WTC11 (cell line): ENCODE measurements around the gene APOBEC3B.

Source experiments
- CREB1 ChIP-seq: sonication (generic); formaldehyde crosslinking; IDR thresholded peaks from 2 replicates; pipeline ENCODE4 v1.8.0; 2023; ENCODE audit warnings: mild to moderate bottlenecking, missing genetic modification reagents
- CREM ChIP-seq: sonication (generic); formaldehyde crosslinking; IDR thresholded peaks from 2 replicates; pipeline ENCODE4 v1.8.1; 2022; ENCODE audit warnings: mild to moderate bottlenecking, missing genetic modification reagents, moderate library complexity
- ESRRA ChIP-seq: sonication (generic); formaldehyde crosslinking; IDR thresholded peaks from 2 replicates; pipeline ENCODE4 v1.8.1; 2022; ENCODE audit warnings: mild to moderate bottlenecking, missing genetic modification reagents, borderline replicate concordance
- FOXK1 ChIP-seq: sonication (generic); formaldehyde crosslinking; IDR thresholded peaks from 2 replicates; pipeline ENCODE4 v1.8.0; 2022; ENCODE audit warnings: mild to moderate bottlenecking, moderate library complexity, missing genetic modification reagents
- MYBL2 ChIP-seq: sonication (generic); formaldehyde crosslinking; IDR thresholded peaks from 2 replicates; pipeline ENCODE4 v1.8.1; 2023; ENCODE audit warnings: mild to moderate bottlenecking, moderate library complexity, missing genetic modification reagents
- NFE2L1 ChIP-seq: sonication (generic); formaldehyde crosslinking; IDR thresholded peaks from 2 replicates; pipeline ENCODE4 v1.8.1; 2023; ENCODE audit warnings: missing genetic modification reagents
- NR2C2 ChIP-seq: sonication (generic); formaldehyde crosslinking; IDR thresholded peaks from 2 replicates; pipeline ENCODE4 v1.8.0; 2022; ENCODE audit warnings: mild to moderate bottlenecking, missing genetic modification reagents
- TCF7 ChIP-seq: sonication (generic); formaldehyde crosslinking; IDR thresholded peaks from 2 replicates; pipeline ENCODE4 v1.8.0; 2022; ENCODE audit warnings: mild to moderate bottlenecking, low read depth, missing genetic modification reagents, moderate library complexity
- USF2 ChIP-seq: sonication (generic); formaldehyde crosslinking; IDR thresholded peaks from 2 replicates; pipeline ENCODE4 v1.8.1; 2023; ENCODE audit warnings: mild to moderate bottlenecking, missing genetic modification reagents, moderate library complexity
- ZNF138 ChIP-seq: sonication (generic); formaldehyde crosslinking; conservative IDR thresholded peaks from 2 replicates; pipeline ENCODE4 v1.8.1; 2022; ENCODE audit warnings: mild to moderate bottlenecking, moderate library complexity, missing genetic modification reagents
- TF ChIP-seq, protein P1 (sequence below): sonication (generic); formaldehyde crosslinking; IDR thresholded peaks from 2 replicates; pipeline ENCODE4 v1.8.0; 2022; ENCODE audit warnings: mild to moderate bottlenecking, missing genetic modification reagents
- TF ChIP-seq, protein P2 (sequence below): fragments of 200-600 bp; IDR thresholded peaks from 2 replicates; pipeline ENCODE4 v1.8.0; 2022; ENCODE audit warnings: antibody characterized with exemption

DNA sequence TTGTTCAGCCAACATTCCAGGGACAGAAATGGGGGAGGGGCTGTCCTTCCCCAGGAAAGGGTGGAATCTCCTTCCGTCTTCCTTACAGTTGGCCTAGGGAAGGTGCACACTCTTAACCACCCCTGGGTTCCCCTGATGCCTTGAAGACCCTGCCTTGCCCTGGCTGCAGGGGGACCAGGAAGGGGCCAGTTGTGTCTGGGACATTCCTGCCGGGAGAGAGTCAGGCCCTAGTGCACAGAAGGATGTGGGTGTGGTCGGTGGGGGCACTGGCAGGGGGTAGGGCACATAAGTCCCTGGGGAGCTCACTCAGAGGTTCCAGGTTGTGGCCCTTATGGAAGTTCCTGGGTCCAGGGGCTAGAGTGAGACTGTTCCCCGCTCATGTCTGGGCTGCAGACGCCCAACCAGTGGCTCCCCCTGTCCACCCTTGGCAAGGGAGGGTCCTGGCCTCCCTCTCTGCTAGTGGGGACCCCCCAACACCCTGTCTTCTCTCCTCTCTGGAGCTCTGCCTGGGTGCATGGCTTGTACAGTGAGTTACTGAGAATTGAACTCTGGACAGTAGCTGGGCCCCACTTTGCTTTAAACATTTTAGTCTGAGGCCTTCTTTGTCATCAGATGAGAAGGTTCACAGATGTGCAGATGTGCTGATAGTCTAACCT is 26.8 kb upstream of the APOBEC3B start:
- no peak for TF ChIP-seq ESRRA (CRISPR knock-in tag)
- TF ChIP-seq TCF7 (CRISPR knock-in tag): no peak
- no peak for TF ChIP-seq FOXK1
- TF ChIP-seq NR2C2 (CRISPR knock-in tag): no peak
- TF ChIP-seq, protein P1, sequence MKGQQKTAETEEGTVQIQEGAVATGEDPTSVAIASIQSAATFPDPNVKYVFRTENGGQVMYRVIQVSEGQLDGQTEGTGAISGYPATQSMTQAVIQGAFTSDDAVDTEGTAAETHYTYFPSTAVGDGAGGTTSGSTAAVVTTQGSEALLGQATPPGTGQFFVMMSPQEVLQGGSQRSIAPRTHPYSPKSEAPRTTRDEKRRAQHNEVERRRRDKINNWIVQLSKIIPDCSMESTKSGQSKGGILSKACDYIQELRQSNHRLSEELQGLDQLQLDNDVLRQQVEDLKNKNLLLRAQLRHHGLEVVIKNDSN (CRISPR knock-in tag): no peak
- TF ChIP-seq, protein P2, sequence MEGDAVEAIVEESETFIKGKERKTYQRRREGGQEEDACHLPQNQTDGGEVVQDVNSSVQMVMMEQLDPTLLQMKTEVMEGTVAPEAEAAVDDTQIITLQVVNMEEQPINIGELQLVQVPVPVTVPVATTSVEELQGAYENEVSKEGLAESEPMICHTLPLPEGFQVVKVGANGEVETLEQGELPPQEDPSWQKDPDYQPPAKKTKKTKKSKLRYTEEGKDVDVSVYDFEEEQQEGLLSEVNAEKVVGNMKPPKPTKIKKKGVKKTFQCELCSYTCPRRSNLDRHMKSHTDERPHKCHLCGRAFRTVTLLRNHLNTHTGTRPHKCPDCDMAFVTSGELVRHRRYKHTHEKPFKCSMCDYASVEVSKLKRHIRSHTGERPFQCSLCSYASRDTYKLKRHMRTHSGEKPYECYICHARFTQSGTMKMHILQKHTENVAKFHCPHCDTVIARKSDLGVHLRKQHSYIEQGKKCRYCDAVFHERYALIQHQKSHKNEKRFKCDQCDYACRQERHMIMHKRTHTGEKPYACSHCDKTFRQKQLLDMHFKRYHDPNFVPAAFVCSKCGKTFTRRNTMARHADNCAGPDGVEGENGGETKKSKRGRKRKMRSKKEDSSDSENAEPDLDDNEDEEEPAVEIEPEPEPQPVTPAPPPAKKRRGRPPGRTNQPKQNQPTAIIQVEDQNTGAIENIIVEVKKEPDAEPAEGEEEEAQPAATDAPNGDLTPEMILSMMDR: no peak
- TF ChIP-seq ZNF138: no peak
- TF ChIP-seq CREM (CRISPR knock-in tag): no peak
- TF ChIP-seq USF2: no peak
- TF ChIP-seq MYBL2 (CRISPR knock-in tag): no peak
- TF ChIP-seq NFE2L1: no peak
- no peak for TF ChIP-seq CREB1
